HG03103 (cell line): ENCODE data around the gene HS3ST2.
"Not testable (repeated sequence)": the region's sequence is repeated elsewhere in the genome, so short reads cannot be mapped to it uniquely, and the experiment has no call there.

Source experiments
- ATAC-seq: cut with Tn5 transposase; IDR thresholded peaks from one replicate; pipeline ENCODE4 v1.9.1; 2021; ENCODE audit warnings: low read depth; ENCODE audit not compliant: unreplicated experiment

Gene HS3ST2

DNA sequence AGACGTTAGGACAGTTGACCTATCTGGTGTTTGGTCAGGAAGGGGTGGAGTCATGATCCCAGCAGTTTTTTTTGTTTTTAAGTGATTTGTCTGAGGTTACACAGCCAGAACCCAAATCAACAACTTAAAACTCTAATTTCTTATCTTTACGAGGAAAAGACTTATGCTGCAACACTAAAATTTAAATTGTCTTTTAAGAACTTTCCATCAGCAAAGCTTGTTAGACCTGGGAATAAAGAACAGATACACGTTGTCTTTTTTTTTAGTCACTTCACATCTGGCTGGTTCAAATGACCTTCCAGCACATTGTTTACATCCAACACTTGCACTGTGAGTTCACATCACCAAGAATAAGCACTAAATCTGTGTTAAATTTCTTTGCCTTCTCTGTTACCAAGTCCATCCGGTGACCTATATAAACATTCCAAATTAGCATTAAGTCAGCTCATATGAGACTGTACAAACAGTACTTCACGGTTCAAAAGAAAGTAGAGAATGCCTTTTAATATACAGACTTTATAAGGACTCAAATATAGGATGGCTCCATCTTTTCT is 115.0 kb downstream of the HS3ST2 start:
- no peak for ATAC-seq

DNA sequence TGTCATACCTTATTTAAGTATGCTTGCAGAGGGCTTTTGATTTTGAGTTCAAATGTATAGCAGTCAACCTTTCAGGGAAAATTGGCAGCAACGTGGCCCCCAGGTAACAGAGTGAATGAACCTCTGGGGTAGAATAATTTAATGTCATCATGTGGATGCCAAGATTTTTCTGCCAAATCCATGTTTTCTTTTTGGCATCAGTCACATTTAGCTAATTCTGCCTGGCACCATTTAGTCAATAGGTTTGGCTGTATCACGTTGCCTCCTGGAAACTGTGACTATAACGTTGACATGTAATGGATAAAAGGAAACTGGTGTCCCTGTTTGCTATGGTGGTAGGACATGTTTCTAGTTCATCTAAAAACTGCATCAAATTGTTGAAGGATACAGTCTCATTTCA is 115.5 kb downstream of the HS3ST2 start:
- ATAC-seq = no peak

DNA sequence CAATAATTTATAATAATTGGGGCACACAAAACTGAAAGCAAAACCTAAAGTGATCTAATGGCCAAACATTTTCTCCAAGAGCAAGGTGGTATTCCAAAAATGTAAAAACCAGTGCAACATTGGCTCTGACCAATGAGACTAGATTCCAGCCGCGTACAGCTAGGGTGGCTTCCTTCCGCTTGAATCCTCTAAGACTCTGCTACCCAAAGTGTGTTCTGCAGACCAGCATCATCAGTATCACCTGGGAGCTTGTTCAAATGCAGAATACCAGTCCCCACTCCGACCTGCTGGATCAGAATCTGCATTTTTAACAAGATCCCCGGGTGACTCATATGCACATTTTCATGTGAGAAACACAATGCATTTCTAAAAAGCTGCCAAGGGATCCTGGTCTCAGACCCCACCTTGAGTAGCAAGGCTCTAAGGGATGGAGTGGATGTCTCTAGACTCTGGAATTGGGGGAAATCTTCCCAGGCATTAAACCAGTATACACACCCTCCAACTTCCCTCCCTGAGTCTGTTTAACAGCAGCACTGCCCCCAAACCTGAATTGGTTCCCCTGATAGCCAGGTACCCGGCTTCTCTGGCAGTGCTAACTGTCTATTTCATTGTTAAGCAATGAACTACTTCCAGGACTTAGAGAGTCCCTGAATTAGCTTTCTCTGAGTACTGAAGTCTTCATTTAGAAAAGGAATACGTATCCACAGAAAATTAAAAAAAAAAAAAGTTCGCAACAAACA is 118.2 kb downstream of the HS3ST2 start:
- ATAC-seq = no peak

DNA sequence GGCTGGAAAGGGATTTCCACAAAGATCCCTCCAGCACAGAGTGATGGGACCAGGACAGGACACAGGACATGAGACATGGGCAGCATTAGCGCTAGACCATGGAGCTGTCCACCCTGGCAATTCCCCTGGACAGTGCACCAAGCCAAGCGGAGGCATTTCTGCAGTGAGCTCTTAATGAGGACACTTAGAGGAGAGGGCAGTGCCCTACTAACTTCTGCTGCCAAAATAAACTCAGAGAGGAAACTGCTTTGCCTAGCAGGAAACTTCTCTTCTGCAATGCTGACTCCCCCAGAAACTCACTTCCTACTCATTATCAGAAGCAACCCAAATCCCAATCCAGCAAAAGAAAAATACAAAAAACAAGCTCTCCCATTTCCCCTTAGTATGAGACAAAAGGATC is 119.2 kb downstream of the HS3ST2 start:
- ATAC-seq = no peak

DNA sequence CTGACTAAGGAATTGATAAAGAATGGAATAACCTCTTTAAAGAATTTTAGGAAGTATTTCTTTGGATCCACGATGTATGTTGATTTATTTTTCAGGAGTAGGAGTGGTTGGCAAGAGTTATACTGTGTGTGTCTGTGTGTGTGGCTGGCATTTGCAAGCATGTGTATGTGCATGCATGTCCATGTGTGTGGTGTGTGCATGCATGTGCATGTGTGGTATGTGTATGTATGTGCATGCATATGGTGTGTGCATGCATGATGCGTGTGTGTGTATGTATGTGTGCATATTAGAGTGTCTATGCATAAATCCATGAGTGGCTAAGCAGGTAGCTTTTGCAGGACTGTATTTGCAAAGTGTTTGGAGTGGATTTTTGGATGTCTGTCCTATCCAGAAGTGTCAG is 120.8 kb downstream of the HS3ST2 start:
- no peak for ATAC-seq

DNA sequence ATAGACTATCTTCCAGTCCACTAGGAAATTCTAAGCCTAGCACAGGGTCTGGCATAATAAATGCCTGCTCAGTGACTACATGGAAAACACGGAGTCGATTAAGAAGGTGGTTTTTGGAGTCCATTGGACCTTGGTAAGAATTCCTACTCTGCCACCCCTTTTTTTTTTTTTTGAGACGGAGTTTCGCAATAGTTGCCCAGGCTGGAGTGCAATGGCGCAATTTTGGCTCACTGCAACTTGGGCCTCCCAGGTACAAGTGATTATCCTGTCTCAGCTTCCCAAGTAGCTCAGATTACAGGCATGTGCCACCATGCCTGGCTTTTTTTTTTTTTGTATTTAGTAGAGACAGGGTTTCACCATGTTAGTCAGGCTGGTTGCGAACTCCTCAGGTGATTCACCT is 123.2 kb downstream of the HS3ST2 start:
- ATAC-seq = no peak

DNA sequence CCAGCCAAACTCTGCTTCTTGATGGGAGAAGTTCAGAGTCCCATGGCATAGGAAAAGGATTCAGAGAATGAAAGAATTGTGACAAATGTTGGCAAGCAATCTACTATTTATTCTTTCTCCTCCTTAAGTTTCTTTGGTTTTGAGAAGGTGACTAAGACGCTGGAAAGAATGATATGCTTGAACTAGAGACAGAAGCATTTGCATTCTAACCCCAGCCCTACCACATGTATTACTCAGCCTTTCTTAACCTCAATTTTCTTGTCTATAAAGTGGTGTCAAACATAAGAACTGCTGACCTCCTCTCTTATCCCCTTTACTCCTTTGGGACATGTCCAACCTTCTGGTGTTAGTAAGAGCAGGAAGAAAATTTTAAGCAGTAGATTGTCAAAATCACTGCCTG is 124.7 kb downstream of the HS3ST2 start:
- ATAC-seq = no peak

DNA sequence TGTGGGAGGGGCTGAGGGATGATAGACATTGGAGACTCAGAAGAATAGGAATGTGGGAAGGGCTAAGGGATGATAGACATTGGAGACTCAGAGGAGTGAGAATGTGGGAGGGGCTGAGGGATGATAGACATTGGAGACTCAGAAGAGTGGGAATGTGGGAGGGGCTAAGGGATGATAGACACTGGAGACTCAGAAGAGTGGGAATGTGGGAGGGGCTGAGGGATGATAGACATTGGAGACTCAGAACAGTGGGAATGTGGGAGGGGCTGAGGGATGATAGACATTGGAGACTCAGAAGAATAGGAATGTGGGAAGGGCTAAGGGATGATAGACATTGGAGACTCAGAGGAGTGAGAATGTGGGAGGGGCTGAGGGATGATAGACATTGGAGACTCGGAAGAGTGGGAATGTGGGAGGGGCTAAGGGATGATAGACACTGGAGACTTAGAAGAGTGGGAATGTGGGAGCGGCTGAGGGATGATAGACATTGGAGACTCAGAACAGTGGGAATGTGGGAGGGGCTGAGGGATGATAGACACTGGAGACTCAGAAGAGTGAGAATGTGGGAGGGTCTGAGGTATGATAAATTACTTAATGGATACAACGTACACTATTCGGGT is 125.9 kb downstream of the HS3ST2 start:
- not testable (repeated sequence) for ATAC-seq

DNA sequence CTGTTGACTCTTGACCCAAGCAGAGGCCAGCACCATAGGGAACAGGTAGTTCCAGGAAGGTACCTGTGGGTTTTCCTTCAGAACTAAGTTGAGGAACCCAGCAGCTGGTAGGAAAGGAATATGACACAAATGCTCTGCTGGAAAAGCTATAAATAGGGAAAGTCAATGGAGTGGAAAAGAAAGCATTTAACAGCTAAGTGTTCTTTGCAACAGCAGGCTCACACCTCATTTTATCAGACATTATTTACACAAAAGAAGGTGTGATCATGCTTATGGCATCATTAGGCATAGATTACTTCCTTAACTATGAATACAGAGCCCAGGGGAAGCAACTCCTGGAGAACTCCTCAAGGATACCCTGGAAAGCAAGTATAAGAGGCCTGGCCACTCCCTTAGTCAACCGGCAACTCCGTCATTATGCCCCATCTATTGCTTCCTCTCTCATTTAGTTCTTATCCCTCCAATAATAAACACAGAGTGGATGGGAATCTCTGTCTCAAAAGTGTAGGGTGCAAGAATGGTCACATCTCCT is 128.1 kb downstream of the HS3ST2 start:
- ATAC-seq = no peak

DNA sequence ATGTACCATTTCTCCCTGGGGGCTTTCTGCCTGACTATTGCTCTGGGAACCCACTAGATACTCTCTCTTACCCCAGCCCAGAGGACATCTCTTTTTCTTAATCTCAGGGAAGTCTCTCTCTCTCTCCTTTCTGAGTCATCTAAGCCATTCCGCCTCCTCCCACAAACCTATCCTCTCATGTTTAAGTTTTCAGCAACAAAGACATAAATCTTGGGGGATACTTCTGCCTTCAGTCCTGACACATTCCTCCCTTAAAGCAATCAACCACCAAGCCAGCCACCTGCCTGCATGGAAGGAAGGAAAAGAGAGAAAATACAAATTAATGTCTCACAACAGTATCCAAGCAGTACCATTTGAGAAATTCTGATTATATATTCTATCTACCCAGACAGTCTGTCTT is 128.8 kb downstream of the HS3ST2 start:
- no peak for ATAC-seq

DNA sequence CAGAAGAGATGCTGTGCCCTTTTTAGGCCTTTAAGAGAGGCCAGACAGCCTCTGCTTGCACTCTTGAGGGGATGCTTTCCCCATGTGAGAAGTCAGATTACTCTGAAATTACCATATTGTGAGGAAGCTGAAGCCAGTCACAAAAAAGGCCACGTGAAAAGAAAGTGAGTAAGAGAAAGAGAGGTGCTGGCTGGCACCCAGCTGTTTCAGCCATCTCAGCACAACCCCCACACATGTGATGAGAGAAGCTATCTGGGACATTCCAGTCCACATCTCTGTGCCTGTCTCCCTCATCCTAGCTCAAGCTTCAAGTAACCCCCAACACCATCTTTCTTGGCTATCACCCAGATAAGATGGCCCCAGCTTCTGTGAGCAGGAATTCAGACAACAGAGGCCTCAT is 131.4 kb downstream of the HS3ST2 start:
- ATAC-seq = no peak

DNA sequence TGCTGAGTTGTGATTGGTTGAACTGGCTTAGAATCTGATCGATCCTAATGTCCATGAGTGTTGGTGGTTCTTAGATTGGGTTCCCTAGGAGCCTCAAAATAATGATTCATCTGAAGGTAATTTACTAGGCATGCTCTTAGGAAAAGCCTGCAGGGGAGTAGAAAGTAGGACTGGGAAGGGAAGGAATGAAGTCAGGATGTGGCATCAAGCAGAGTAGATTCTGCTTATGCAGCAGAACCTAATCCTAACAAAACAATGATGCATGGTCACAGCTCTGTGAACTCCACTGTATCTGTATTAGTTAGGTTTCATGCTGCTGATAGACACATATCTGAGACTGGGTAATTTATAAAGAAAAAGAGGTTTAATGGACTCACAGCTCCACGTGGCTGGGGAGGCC is 132.5 kb downstream of the HS3ST2 start:
- ATAC-seq = no peak

DNA sequence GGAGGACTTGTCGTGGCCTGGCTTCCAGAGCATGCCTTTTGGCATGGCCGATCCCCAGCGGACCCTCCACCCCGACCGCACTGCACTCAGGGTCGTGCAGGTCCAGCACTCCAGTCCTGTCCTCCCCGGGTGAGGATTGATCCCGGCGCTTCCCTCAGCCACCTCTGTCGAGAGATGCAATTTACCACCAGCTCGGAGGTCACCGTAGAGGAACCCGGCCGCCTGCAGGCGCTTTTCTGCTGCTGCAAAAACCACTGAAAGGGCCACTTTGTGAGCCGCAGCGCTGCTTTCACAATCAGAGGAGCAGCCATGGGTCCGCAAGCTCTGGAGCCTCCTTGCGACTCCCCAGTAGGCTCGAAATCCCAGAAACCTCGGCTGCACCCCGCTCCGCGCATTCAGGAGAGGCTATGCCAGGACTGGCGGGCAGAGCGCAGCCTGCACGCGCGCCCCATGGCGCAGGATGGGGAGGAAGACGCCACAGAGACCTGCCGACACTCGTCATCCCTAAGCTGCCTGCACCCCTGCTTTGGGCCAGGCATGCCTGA is 134.2 kb downstream of the HS3ST2 start:
- no peak for ATAC-seq

DNA sequence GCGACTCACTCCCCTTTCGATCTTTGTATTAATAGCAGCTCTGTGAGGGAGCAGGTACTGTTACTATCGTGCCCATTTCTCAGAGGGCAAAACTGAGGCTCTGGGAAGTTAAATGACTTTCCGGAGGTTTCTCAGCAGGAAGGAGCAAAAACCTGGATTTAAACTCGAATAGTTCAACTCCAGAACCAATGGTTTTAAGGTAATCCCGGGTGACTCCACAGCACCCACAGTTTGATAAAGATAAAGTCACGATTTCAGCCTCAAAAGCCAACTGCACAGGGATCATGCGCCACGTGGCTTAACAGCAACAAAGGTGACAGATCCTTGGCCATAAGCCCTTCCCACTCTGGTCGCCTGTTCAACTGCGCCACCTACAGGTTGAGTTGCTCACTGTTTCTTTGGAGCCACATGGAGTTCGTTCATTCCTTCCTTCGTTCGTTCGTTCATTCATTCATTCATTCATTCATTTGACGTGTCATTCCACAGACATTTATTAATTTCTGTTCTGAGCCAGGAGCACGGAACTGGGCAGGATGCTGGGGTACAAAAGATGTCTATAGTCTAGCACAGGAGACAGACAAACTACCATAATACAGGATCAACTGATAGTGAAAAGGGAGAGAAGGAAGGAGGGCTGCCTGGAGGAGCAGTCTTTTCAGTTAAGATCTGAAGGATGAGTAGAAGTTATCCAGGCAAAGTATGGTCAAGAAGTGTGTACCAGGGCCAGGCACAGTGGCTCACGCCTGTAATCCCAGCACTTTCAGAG is 134.8 kb downstream of the HS3ST2 start:
- no peak for ATAC-seq

DNA sequence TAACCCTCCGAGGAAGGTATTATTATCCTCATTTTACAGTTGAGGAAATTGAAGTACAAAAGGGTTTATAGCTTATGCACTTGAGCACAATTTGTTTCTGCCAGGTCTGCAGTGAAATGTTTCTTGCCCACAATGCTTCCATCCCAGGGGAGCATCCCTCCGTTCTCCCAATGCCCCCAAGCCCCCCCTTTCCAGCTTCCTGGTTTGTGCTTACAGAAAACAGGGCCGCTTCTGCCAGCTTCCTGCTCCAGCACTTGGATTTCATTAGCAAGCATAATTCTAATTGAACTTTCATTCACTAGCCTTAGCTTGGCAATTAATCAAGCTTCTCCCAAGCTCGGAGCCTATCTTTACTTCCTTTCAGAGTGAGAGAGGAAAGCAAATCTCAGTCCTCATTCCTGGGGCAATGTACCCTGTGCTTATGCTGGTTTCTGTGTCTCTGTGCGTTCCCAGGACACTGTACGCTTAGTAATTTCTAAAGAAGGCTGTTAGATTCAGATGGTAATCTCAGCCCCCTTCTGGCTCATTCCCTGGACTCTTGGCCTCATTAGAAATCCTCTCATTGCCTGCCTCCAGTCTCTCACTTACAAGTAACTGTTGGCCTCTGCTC is 141.6 kb downstream of the HS3ST2 start:
- no peak for ATAC-seq

DNA sequence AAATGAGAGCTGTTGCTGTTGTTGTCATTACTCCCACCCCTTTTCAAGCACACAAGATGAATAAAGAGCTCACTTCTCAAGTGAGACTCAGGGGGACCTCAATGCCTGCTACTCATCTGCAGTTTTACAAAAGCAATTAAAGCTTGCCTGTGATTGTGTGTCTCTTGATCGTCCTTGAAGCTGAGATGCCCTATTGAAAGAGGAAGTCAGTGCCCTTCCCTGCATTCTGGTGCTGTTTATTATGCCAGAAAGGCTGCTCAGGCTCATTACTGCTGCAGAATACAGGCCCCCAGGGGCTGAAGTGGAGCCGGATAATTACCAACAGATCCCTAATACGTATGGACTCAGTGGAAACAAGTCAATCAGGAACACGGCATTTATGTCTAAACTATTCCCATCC is 147.2 kb downstream of the HS3ST2 start:
- ATAC-seq = no peak

DNA sequence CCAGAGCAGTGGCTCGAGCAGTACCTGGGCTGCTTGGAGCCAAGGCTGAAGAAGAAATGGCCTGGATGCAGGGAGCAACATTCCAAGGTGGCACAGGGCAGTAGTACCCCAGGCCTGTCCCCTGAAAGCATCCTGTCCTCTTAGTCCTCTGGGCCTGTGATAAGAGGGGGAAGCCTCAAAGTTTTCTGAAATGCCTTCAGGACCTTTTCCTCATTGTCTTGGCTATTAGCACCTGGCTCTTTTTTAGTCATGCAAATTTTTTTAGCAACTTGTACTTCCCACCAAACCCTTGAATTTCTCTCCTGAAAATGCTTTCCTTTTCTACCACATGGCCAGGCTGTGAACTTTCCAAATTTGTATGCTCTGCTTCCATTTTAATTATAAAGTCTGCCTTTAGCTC is 148.9 kb downstream of the HS3ST2 start:
- ATAC-seq = no peak
